HepG2 (cell line): ENCODE data around the gene SNRPD3. TPM values are rescaled to one million over a fixed set of nuclear protein-coding genes. Genes with fewer than 3 reads are reported as not detected.
A peak's percentile ranks its signal among the peaks of the same experiment; 100 is the strongest.

Source experiments
- ATF6 ChIP-seq: sonication (generic); formaldehyde crosslinking; conservative IDR thresholded peaks from 2 replicates; pipeline ENCODE4 v1.4.0; 2020; ENCODE audit warnings: missing genetic modification reagents
- JDP2 ChIP-seq: sonication (generic); formaldehyde crosslinking; IDR thresholded peaks from 2 replicates; pipeline ENCODE4 v1.8.1; 2022; ENCODE audit warnings: missing genetic modification reagents, borderline replicate concordance
- MAX ChIP-seq: IDR thresholded peaks from 2 replicates; pipeline ENCODE4 v1.6.1; 2012; ENCODE audit warnings: inconsistent platforms
- MYNN ChIP-seq: sonication (generic); formaldehyde crosslinking; IDR thresholded peaks from 2 replicates; pipeline ENCODE4 v1.4.0; 2020; ENCODE audit warnings: mild to moderate bottlenecking, low read depth, missing genetic modification reagents
- NR2F2 ChIP-seq: IDR thresholded peaks from 2 replicates; pipeline ENCODE4 v1.6.1; 2012; ENCODE audit warnings: low read depth, inconsistent platforms, borderline replicate concordance
- POLR2AphosphoS5 ChIP-seq: IDR thresholded peaks from 2 replicates; pipeline ENCODE4 v1.6.1; 2012; ENCODE audit warnings: low read depth, low read length
- TBP ChIP-seq: sonication (generic); formaldehyde crosslinking; IDR thresholded peaks from 2 replicates; pipeline ENCODE4 v1.5.0; 2020; ENCODE audit warnings: missing genetic modification reagents
- UBTF ChIP-seq: sonication (generic); formaldehyde crosslinking; IDR thresholded peaks from 2 replicates; pipeline ENCODE4 v1.4.0; 2020; ENCODE audit warnings: mild to moderate bottlenecking, missing genetic modification reagents
- ZBTB34 ChIP-seq: sonication (generic); formaldehyde crosslinking; IDR thresholded peaks from 2 replicates; pipeline ENCODE4 v1.8.0; 2022; ENCODE audit warnings: mild to moderate bottlenecking, missing genetic modification reagents
- ZNF224 ChIP-seq: sonication (generic); formaldehyde crosslinking; IDR thresholded peaks from 2 replicates; pipeline ENCODE4 v1.5.0; 2020; ENCODE audit warnings: mild to moderate bottlenecking, missing genetic modification reagents
- ZNF274 ChIP-seq: sonication (generic); formaldehyde crosslinking; IDR thresholded peaks from 2 replicates; pipeline ENCODE4 v1.5.1; 2020; ENCODE audit warnings: mild to moderate bottlenecking, missing genetic modification reagents
- ZNF644 ChIP-seq: IDR thresholded peaks from 2 replicates; pipeline ENCODE4 v1.6.1; 2016; ENCODE audit warnings: low read depth
- ZNF784 ChIP-seq: sonication (generic); formaldehyde crosslinking; IDR thresholded peaks from 2 replicates; pipeline ENCODE4 v1.5.1; 2020; ENCODE audit warnings: missing genetic modification reagents, mild to moderate bottlenecking, borderline replicate concordance
- polyA plus RNA-seq, 8 experiments: library from polyadenylated mRNA; depleted of rRNA in 3 of 8; stranded (reverse) in 7 of 8; unstranded in 1 of 8; fragments of >200 nt; fragmentation: Illumina TruSeq in 4 of 8; extraction: Trizol in 4 of 8; gene quantifications; 2 replicates each; pipeline versions ENCODE4 v1.2.1 to v1.2.3, GENCODE V29; 2011 to 2016; ENCODE audit warnings: low read depth in 4 of 8, missing spikeins in 1 of 8, mixed read lengths in 1 of 8; ENCODE audit not compliant: insufficient read depth in 1 of 8
- total RNA-seq, 5 experiments: library from RNA; depleted of rRNA; stranded (reverse); fragments of >200 nt; fragmentation: Illumina TruSeq; extraction: Trizol; gene quantifications; 2 replicates each; pipeline ENCODE4 v1.2.3, GENCODE V29; 2016; ENCODE audit warnings: low read depth in 1 of 5
- TF ChIP-seq, protein P1 (sequence below): sonication (generic); formaldehyde crosslinking; IDR thresholded peaks from 2 replicates; pipeline ENCODE4 v1.4.0; 2020; ENCODE audit warnings: missing genetic modification reagents
- TF ChIP-seq, protein P2 (sequence below): sonication (generic); formaldehyde crosslinking; IDR thresholded peaks from 2 replicates; pipeline ENCODE4 v1.8.1; 2023; ENCODE audit warnings: mild to moderate bottlenecking, missing genetic modification reagents

Gene SNRPD3
- total and polyA plus RNA-seq, 2 of the 13 experiments (the other 11 are each of a cell fraction or from before 2014, with no cell fraction given): 110 to 209 TPM

DNA sequence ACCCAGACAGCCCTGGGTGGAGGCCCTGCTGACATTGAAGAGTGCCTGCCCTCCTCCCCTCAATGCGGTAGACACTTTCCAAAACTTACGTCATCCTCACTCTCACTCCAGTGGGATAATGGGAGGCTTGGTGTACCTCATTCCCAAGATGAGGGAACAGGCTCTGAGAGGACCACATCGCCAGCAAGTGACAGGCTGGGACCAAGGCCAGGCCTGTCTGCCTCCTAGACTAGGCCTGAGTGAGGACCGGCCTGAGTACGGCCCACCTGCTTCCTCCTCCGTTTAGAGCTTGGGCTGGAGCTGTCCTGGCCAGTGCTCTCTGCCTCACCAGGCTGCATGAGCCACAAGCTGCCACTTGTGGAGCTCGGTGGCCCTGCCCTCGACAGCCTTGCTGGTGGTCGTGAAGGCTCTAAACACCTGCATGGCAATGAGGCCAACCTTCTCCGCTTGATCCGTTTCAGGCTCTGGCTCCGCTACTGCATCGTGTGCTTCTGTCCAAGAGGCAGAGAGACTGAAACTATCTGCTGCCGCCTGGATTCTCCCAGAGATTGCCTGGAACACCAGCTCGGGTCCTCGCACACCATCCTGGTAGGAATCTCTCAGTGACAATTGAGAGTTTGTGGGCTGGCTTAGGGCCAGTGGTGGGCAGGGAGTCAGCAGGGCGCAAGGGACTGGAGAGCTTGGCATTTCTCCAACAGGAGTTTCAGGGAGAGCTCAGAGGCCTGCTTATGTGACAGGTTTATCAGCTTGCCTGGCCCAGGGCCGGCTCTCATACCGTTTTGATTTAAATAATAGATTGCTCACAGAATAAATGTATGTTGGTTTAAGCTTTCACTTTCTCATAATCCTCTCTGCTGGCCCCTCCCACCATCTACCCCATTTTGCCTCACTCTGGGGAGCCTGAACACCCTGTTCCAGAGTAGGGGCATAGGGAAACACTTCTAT lies 27.7 kb downstream of the SNRPD3 start (continued):
- no peak for TF ChIP-seq ATF6
- TF ChIP-seq TBP (CRISPR knock-in tag): no peak
- TF ChIP-seq POLR2AphosphoS5: peak; percentile 48
- TF ChIP-seq, protein P1, sequence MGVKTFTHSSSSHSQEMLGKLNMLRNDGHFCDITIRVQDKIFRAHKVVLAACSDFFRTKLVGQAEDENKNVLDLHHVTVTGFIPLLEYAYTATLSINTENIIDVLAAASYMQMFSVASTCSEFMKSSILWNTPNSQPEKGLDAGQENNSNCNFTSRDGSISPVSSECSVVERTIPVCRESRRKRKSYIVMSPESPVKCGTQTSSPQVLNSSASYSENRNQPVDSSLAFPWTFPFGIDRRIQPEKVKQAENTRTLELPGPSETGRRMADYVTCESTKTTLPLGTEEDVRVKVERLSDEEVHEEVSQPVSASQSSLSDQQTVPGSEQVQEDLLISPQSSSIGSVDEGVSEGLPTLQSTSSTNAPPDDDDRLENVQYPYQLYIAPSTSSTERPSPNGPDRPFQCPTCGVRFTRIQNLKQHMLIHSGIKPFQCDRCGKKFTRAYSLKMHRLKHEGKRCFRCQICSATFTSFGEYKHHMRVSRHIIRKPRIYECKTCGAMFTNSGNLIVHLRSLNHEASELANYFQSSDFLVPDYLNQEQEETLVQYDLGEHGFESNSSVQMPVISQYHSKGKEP (CRISPR knock-in tag): no peak
- TF ChIP-seq ZNF224 (CRISPR knock-in tag): 0 out of 2 replicates have a peak, but pooled peaks have one; percentile 19
- no peak for TF ChIP-seq ZNF644 (CRISPR knock-in tag)
- no peak for TF ChIP-seq ZBTB34 (CRISPR knock-in tag)
- peak; percentile 64 for TF ChIP-seq MAX
- TF ChIP-seq, protein P2, sequence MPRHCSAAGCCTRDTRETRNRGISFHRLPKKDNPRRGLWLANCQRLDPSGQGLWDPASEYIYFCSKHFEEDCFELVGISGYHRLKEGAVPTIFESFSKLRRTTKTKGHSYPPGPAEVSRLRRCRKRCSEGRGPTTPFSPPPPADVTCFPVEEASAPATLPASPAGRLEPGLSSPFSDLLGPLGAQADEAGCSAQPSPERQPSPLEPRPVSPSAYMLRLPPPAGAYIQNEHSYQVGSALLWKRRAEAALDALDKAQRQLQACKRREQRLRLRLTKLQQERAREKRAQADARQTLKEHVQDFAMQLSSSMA (CRISPR knock-in tag): peak; percentile 78; the same call in 1 of the 2 replicates
- TF ChIP-seq ZNF784 (CRISPR knock-in tag): no peak
- TF ChIP-seq MYNN: no peak
- no peak for TF ChIP-seq JDP2 (CRISPR knock-in tag)
- no peak for TF ChIP-seq NR2F2
- peak; percentile 64; the same call in 1 of the 2 replicates for TF ChIP-seq ZNF274 (CRISPR knock-in tag)
- peak; percentile 60 for TF ChIP-seq UBTF (CRISPR knock-in tag)
